WTC11 (cell line): Measurements from ENCODE around the gene NSG2.

Experiments
- CBFB ChIP-seq: sonication (generic); formaldehyde crosslinking; IDR thresholded peaks from 2 replicates; pipeline ENCODE4 v1.8.1; 2022; ENCODE audit warnings: mild to moderate bottlenecking, low read depth, missing genetic modification reagents
- CREM ChIP-seq: sonication (generic); formaldehyde crosslinking; IDR thresholded peaks from 2 replicates; pipeline ENCODE4 v1.8.1; 2022; ENCODE audit warnings: mild to moderate bottlenecking, missing genetic modification reagents, moderate library complexity
- CTCF ChIP-seq: fragments of 200-600 bp; IDR thresholded peaks from 2 replicates; pipeline ENCODE4 v1.8.0; 2022; ENCODE audit warnings: antibody characterized with exemption
- EMX1 ChIP-seq: fragments of 250-450 bp; sonication (Bioruptor Pico); IDR thresholded peaks from 2 replicates; pipeline ENCODE4 v1.8.0; 2021; ENCODE audit warnings: mild to moderate bottlenecking
- FOXJ3 ChIP-seq: sonication (generic); formaldehyde crosslinking; IDR thresholded peaks from 2 replicates; pipeline ENCODE4 v1.9.0; 2021; ENCODE audit warnings: missing genetic modification reagents, mild to moderate bottlenecking, borderline replicate concordance
- GABPB1 ChIP-seq: sonication (generic); formaldehyde crosslinking; IDR thresholded peaks from 2 replicates; pipeline ENCODE4 v1.8.1; 2023; ENCODE audit warnings: mild to moderate bottlenecking, missing genetic modification reagents
- MLX ChIP-seq: sonication (generic); formaldehyde crosslinking; IDR thresholded peaks from 2 replicates; pipeline ENCODE4 v1.8.1; 2023; ENCODE audit warnings: mild to moderate bottlenecking, missing genetic modification reagents, moderate library complexity

- no peak for TF ChIP-seq CTCF
- TF ChIP-seq MLX, result no peak
- no peak for TF ChIP-seq FOXJ3 (CRISPR knock-in tag)
- TF ChIP-seq CREM (CRISPR knock-in tag), result no peak
- TF ChIP-seq GABPB1 (CRISPR knock-in tag), result no peak
- TF ChIP-seq EMX1, result no peak
- TF ChIP-seq CBFB, result no peak
Observed at GRCh38 chr5:174086751-174087150, 41.2 kb downstream of the NSG2 start.
